GM21619 (cell line): ENCODE results near the gene SLC16A10.
"Not testable (repeated sequence)": the region's sequence is repeated elsewhere in the genome, so short reads cannot be mapped to it uniquely, and the experiment has no call there.

Experiments
- ATAC-seq: cut with Tn5 transposase; IDR thresholded peaks from one replicate; pipeline ENCODE4 v1.9.1; 2021; ENCODE audit not compliant: unreplicated experiment

The SLC16A10 gene, protein sequence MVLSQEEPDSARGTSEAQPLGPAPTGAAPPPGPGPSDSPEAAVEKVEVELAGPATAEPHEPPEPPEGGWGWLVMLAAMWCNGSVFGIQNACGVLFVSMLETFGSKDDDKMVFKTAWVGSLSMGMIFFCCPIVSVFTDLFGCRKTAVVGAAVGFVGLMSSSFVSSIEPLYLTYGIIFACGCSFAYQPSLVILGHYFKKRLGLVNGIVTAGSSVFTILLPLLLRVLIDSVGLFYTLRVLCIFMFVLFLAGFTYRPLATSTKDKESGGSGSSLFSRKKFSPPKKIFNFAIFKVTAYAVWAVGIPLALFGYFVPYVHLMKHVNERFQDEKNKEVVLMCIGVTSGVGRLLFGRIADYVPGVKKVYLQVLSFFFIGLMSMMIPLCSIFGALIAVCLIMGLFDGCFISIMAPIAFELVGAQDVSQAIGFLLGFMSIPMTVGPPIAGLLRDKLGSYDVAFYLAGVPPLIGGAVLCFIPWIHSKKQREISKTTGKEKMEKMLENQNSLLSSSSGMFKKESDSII

DNA sequence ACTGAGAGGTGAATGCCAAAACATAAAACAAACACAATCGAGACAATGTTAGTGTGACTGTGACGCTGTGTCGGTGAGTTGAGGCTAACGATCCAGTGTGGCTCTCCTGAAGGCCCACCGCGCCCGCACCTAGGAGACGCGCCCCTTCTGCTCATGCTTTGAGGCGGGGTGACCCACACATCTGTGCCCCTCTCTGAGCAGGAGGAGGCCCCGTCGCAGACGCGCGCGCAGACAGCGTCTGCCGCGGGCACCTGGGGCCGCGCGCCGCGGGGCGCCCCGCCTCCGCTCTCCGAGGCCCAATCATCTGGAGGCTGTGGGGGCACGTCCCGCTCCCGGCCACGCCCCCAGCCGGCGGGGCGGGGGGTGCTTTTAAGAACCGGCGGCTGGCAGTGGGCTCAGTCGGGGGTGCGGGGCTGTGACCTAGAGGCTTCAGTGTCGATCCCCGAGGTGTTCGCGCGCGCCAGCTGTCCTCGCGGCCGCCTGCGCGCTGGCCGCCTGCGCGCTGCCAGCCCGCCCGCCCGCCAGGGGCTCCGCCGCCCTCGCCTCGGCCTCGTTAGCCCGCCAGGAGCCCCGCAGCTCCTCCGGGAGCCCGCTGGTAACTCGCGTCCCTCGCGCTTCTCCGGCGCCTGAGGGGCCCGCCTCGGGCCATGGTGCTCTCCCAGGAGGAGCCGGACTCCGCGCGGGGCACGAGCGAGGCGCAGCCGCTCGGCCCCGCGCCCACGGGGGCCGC, at the start of gene SLC16A10:
TSS of gene SLC16A10 (plus strand) at position 398 of the 730 bp plus-strand sequence. CDS start at position 648, 250 bp downstream.
- ATAC-seq = peak; percentile 79

DNA sequence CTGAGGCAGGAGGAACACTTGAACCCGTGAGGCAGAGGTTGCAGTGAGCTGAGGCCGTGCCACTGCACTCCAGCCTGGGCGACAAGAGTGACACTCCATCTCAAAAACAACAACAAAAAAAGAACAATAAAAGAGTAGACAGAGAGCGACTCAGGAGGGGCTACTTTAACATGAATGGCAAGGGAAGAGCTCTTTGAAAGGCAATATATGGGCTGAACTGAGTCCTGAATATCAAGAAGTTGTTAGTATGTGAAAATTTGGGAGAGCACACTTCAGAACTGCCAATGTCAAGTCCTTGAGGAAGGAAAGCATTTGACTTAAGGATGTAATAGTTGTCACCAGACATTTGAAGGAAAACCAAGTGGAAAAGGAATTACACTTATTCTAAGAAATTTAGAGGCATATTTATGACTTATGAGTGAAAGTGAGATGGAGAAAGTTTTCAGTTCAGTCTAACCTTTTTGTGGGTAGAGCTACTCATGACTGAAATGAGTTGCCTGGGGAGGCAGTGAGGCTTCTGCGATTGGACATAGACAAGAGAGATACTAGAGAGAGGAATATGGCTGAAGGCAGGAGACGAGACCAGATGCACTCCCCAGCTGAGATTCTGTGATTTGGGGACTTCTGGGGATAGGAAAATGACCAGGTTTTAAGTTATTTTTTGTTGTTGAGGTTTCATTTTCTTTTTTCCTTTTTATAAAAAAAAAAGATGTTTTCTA, 48.6 kb upstream of the SLC16A10 start:
- peak; percentile 70 for ATAC-seq

DNA sequence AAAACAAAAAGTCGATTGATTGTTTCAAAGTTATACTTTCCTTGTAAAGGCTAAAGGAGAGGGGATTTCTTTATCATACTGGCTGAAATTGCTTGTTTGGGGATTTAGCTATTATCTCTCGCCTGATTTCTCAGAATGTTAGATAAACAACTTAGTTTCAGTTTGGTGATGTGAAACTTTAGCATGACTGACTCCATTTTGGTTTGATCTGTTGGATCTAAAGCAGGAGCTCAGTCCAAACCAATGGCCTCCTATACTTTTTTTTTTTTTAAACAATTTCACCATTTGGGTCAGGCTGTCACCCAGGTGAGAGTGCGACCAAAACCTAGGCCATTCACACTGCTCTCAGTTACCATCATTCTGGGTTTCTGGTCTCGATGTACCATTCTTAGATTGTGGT, 45.4 kb upstream of the SLC16A10 start:
- ATAC-seq = no peak

DNA sequence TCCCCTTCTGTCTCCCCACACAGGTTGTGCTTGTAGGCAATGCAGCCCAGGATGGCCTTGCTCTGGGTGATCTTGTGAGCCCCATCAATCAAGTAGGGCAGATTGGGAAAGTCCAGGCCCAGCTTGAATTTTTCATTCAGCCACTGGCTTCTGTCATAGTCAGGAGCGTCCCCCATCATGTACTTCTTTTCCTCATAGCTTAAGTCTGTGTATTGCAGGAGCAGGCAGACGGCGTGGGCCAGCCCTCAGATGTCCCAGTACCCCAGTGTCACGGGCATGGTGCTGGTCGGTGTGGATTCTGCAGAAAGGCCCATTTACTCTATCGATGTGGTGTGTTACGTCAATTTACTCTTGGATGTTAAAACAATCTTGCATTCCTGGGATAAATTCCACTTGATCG, 40.1 kb upstream of the SLC16A10 start:
- ATAC-seq = no peak

DNA sequence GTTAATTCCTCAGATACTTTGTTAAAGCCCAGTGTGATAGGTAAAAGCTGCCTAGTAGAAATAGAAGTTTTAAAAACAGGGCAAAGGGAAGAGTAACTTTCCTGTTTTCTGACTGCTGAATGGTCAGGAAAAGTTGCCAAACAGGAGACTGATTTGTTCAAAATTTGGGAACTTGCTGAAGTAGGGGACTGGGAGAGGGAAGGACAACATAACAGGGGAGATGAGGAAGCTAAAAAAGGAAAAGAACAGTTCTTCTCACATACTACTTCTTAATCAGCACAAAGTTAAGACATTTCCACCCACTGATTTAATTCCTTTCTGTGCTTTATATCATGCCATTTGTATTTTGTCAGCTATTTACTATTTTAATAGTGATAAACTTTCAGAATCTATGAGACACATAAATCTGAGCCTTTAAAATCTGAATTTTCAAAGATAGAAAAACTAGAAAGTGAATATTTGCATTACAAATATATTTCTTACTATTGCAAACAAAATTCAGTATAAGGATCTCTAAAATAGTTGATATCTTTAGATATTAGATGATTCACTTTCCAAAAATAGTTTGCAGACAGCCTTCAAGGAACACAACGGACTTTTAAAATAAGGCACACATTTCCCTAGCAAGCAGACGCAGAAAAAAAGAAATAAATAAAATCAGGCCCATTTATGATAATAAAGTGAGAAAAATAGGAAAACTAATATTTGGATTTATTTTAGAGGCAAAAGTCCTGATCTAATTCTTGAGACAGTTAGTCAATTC, 36.9 kb upstream of the SLC16A10 start:
- no peak for ATAC-seq

DNA sequence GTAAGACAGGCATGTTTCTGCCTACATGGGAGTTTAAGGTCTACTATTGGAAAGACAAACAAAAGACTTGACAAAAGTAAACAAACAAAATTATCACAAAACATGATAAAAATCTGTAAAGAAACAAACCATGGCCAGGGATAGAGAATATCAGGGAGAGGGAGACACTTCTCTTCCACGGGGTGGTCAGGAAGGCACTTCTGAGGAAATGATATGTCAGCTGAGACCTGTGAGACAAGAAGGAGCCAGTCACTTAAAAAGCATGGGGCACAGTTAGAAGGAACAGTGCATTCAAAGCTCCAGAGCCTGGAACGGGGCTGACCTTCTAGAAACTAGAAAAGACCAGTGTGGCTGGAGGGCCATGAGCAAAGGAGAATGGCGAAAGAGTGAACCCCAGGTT, 35.1 kb upstream of the SLC16A10 start:
- no peak for ATAC-seq

DNA sequence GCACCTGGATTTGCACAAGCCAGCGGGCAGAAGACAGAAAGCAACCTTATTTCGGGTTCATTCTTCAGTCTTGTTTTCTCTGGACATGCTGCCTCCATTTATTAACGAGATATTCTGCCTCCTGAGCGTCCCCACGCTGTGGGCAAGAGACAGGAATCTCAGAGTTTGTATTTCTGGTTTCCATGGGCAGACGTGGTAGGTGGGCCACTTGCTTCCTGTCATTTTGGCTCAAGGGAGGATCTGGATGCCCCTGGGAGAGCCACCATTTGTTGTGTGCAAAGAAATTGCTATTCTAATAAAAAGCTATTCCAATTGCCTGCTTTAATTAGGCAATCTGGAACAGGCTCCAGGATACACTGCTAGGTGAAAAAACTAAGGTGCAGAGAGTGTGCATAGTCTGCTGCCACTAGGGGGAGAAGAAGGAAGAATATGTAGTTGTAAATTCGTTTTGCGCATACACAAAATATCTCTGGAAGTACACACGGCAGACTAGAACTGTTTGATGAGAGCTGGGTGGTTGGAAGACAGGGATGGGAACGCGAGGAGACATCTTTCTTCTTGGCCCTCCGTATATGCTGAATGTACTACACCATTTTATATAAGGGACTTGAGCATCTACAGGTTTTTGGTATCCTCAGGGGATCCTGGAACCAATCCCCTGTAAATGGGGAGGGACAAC, 30.1 kb upstream of the SLC16A10 start:
- no peak for ATAC-seq

DNA sequence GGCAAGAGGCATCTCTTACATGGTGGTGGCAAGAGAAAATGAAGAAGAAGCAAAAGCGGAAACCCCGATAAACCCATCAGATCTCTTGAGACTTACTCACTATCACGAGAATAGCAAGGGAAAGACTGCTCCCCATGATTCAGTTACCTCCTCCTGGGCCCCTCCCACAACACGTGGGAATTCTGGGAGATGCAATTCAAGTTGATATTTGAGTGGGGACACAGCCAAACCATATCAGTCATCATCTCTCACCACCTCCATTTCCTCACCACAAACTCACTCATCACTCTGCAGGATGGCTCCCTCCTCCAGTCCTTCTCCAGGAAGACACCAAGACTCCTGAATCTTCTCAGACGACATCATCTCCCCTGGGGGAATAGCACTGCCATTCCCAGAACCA, 25.8 kb upstream of the SLC16A10 start:
- no peak for ATAC-seq

DNA sequence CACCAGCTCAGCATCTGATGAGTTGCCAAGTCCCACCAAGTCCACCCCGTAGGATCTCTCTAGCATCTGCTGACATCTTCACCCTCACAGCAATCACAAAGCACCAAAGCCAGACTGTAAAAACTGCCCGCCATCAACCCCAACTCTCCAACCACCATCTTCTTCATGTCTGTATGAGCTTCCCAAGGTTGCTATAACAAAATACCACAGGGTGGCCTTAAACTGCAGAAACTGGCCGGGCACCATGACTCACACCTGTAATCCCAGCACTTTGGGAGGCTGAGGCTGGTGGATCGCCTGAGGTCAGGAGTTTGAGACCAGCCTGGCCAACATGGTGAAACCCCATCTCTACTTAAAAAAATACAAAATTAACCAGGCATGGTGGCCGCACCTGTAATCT, 25.3 kb upstream of the SLC16A10 start:
- not testable (repeated sequence) for ATAC-seq

DNA sequence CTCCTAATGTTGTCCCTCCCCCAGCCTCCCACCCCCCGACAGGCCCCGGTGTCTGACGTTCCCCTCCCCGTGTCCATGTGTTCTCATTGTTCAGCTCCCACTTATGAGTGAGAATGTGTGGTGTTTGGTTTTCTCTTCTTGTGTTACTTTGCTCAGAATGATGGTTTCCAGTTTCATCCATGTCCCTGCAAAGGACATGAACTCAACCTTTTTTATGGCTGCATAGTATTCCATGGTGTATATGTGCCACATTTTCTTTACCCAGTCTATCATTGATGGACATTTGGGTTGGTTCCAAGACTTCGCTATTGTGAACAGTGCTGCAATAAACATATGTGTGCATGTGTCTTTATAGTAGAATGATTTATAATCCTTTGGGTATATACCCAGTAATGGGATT, 24.4 kb upstream of the SLC16A10 start:
- not testable (repeated sequence) for ATAC-seq

DNA sequence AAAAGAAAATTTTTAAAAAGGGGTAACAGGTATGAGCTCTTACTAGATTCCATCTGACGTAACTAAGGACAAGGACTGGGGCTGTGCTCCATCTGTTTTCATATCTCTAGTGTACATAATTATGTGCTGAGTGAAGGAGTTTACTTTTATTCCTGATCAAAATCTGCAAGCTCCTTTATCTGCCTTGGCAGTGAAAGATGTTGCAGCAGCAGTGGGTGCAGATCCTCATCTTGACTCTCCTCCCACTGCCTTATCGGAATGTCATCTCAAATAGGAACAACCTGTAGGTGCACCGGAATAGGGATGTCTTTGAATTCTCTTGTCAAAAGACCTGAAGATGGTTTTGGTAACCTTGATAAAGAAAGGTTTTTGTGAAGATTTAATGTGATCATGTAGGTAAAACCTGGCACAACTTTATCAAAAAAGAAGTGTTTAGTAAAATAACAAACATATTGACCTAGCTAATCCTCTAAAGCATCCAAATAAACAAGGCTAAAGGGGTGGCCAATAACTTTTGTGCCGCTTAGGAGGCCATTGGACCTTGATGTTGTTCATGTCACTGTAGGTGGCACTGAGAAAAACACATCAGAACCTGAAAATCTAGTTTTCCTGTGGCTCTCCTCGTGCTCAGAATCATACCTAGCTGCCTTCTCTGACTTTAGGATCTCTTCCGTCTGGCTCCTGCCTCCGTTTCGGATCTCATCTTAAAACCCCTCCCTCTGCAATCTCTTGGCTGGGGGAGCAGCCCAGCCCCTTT, 19.0 kb upstream of the SLC16A10 start:
- no peak for ATAC-seq

DNA sequence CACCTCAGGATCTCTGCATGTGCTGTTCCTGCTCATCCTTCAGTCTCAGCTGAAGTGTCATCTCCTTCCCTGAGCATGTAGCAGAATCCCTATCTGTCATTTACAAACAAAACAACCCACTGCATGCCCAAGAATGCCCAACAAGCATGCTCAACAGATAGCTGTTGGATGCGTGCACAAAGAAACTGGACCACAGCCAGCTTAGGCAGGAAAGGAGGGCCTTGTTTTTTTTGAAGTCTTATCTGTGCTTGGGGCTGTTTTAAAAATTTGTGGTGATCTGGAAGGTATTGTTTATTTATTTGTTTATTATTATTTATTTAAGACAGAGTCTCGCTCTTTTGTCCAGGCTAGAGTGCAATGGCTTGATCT, 18.5 kb upstream of the SLC16A10 start:
- no peak for ATAC-seq

DNA sequence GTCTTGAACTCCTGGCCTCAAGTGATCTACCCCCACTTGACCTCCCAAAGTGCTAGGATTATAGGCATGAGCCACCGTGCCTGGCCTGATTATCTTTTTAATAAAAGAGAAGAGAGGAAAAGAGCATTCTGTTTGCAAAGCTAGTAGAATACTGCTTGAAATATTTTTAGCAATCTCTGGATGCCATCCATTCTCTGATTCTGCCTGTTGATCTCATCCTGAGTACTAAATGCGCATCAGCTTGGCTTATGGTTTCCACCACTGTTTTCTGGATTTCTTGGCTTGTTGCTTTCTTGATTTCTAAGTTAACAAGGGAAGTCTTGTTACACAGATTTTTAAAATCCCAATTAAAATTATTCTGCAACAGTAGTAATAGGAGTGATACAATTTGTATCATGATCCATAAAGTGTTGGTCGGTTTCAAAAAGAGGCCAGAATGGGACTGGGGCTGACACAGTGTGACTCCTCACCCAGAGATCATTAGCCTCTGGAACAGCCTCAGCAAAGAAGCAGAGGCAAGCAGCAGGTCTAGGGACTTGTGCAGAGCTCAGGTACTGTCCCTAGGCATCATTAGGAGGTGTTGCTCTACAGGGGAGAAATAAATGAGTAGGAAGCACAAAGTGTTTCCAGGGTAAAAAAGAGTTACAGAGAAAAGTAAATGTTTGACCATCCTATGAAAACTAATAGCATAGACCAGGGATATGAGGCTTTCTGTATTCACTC, 17.8 kb upstream of the SLC16A10 start:
- peak; percentile 58 for ATAC-seq

DNA sequence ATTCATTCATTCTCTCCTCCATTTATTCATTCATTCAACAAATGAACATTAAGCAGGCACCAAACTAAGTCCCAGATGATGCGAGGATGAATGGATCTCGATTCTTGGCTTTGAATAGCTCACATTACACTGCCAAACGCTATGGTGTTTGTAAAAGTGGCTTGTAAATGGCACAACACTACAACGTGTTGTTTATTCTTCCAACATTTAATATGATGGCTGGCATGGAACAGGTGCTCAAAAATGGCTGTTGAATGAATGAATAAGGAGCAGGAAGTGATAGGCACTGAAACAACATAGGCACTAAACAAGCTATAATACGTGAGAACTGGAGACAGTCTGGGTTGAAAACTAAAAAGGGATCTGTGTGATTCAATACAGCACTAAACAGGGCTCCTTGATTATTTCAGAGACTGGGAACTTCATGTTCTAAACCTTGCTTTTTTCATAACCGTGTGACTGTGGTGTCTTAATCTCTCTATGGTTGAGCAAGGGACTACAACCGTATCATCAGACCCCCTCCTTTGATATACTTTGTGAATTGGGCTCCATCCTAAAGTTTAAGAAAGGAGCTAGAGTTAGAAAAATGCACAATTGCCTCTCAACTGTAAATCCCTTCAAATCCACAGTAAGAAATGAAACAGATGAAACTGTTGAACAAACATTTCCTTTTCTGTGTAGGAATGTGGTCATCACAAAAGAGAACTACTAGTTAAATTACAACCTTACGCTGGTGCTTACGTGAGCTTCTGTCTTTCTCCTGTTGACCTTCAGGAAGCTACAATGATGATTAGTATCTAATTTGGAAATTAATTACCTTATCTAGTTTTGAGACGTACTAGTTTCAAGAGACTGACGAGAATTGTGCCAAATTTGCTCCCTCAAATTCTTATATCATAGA, 16.9 kb upstream of the SLC16A10 start:
- ATAC-seq = no peak

DNA sequence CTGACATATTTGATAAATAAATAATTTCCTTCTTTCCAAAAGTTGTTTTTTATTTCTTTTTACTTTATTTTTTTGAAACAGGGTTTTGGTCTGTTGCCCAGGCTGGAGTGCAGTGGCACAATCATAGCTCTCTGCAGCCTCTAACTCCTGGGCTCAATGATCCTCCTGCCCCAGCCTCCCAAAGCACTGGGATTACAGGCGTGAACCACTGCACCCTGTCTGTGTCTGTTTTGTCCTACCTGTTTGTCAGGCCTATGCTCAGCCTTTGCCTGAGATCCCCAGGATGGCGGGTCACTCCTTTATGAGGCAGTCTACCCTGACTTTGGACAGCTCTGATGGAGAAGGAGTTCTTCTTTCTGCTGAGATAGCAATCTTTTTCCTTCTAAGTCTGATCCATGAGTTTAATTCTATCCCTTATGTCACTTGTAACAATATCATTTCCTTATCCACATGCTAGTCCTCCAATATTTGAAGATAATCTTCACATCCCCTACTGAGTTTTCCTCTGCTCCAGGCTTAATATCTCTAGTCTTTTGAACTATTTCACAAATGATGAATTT, 14.4 kb upstream of the SLC16A10 start:
- no peak for ATAC-seq

DNA sequence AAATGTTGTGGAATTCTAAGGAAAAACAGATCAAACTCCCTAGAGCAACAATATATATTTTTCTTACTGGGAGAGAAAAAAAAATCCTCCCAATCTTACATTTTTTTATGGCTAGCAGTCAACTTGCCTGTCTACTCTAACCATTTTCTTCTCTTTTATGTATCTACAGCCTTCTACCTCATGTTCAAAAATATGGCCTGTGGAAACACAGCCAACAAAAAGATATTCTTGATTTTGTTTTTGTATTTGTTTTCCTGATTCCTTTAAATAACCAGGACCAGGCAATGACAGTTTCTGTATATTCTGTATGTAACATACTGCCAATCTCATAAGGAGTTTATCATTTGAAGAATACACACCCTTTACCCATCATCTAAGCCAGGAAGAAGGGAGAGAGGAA, 13.0 kb upstream of the SLC16A10 start:
- ATAC-seq = no peak

DNA sequence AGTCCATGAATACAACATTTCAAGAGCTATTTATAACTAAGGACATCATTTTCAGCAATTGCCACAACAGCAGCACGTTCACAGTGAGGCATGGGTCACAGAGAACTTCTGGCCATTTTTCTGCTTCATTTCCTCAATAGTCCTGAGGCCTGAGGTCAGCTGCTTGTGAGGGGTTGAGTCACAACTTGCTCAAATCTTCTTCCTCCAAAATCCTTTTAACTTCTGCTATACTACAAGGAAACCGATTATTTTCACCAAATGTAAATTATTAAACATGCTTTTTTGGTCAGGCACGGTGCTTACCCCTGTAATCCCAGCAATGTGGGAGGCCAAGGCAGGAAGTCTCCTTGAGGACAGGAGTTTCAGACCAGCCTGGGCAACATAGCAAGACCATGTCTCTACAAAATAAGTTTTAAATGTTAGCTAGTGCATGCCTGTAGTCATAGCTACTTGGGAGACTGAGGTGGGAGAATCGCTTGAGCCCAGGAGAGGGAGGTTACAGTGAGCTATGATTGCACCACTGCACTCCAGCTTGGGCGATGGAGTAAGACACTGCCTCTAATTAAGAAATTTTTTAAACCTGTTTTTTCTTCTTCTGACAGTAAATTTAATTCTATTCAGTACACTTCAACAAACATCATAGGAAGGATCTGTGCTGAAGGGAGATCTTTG, 11.1 kb upstream of the SLC16A10 start:
- ATAC-seq = no peak
